Urothelium cell line (cell line): ENCODE results near the gene GNG4.
A peak's percentile ranks its signal among the peaks of the same experiment; 100 is the strongest.
"Not testable (repeated sequence)": the region's sequence is repeated elsewhere in the genome, so short reads cannot be mapped to it uniquely, and the experiment has no call there.

ENCODE experiments used
- DNase-seq: peaks from one replicate; pipeline ENCODE4 v3.0.0; 2011; ENCODE audit warnings: low spot score, mixed read lengths
- FAIRE-seq: peaks from 2 replicates; lab custom pipeline; 2011; peaks lifted over from hg19 to GRCh38; lab: Jason Lieb, UNC

Gene GNG4

GRCh38 chr1:235628316-235629005, 21.1 kb downstream of the GNG4 start:
- DNase-seq: no peak
- FAIRE-seq: no peak

GRCh38 chr1:235625831-235626230, 23.8 kb downstream of the GNG4 start:
- FAIRE-seq (no peak), DNase-seq (no peak)

GRCh38 chr1:235625340-235625739, 24.2 kb downstream of the GNG4 start:
- no peak for FAIRE-seq
- no peak for DNase-seq

- no peak for DNase-seq
- FAIRE-seq: no peak
Observed at GRCh38 chr1:235624721-235625333, 24.8 kb downstream of the GNG4 start.

GRCh38 chr1:235622936-235623779, 26.4 kb downstream of the GNG4 start:
- FAIRE-seq: no peak

GRCh38 chr1:235619149-235619548, 30.4 kb downstream of the GNG4 start:
- not testable (repeated sequence) for DNase-seq, FAIRE-seq

More at GRCh38 chr1:235622936-235623779, 26.4 kb downstream of the GNG4 start:
- DNase-seq: no peak

GRCh38 chr1:235617808-235618207, 31.8 kb downstream of the GNG4 start:
- DNase-seq: peak; percentile 25
- no peak for FAIRE-seq

- FAIRE-seq (no peak), DNase-seq (no peak)
Observed at GRCh38 chr1:235617140-235617539, 32.4 kb downstream of the GNG4 start.

- FAIRE-seq (no peak), DNase-seq (no peak)
Observed at GRCh38 chr1:235614442-235614954, 35.1 kb downstream of the GNG4 start.

- no peak for FAIRE-seq
Observed at GRCh38 chr1:235613602-235614001, 36.0 kb downstream of the GNG4 start.

GRCh38 chr1:235612761-235613160, 36.8 kb downstream of the GNG4 start:
- FAIRE-seq: no peak
- no peak for DNase-seq

More at GRCh38 chr1:235613602-235614001, 36.0 kb downstream of the GNG4 start:
- no peak for DNase-seq

GRCh38 chr1:235610157-235610556, 39.4 kb downstream of the GNG4 start:
- DNase-seq: no peak
- FAIRE-seq: no peak

- DNase-seq (no peak), FAIRE-seq (no peak)
Observed at GRCh38 chr1:235608278-235608677, 41.3 kb downstream of the GNG4 start.

GRCh38 chr1:235607284-235607683, 42.3 kb downstream of the GNG4 start:
- DNase-seq (no peak), FAIRE-seq (no peak)

- DNase-seq (no peak), FAIRE-seq (no peak)
Observed at GRCh38 chr1:235601104-235601503, 48.5 kb downstream of the GNG4 start.

- DNase-seq: no peak
- FAIRE-seq: no peak
Observed at GRCh38 chr1:235599536-235599935, 50.0 kb downstream of the GNG4 start.

GRCh38 chr1:235597867-235598553, 51.6 kb downstream of the GNG4 start:
- no peak for FAIRE-seq
- peak; percentile 54 for DNase-seq

GRCh38 chr1:235595079-235595478, 54.5 kb downstream of the GNG4 start:
- DNase-seq: no peak
- FAIRE-seq: no peak

GRCh38 chr1:235594281-235594895, 55.2 kb downstream of the GNG4 start:
- not testable (repeated sequence) for DNase-seq, FAIRE-seq

GRCh38 chr1:235588916-235589515, 60.6 kb downstream of the GNG4 start:
- FAIRE-seq (peak; percentile 89), DNase-seq (peak; percentile 72)
